Cardiac fibroblast (primary cell): ENCODE data around the gene WNK1.
"Not testable (repeated sequence)": the region's sequence is repeated elsewhere in the genome, so short reads cannot be mapped to it uniquely, and the experiment has no call there.

Experiments
- DNase-seq, 2 donors: peaks; one replicate each; pipeline versions ENCODE4 v3.0.0 to v3.0.0-alpha.2; 2010; ENCODE audit warnings: low read depth in 2 of 2
- H3K4me3 ChIP-seq, 2 donors: replicated peaks in 1 of 2; 1 replicate in 1 of 2; 2 replicates in 1 of 2; pipeline ENCODE4 v1.5.1; 2011; ENCODE audit warnings: low read depth in 2 of 2, low read length in 2 of 2, mild to moderate bottlenecking in 2 of 2, moderate library complexity in 1 of 2
- CTCF ChIP-seq: IDR thresholded peaks from one replicate; pipeline ENCODE4 v1.5.1; 2011; ENCODE audit warnings: low read depth, mild to moderate bottlenecking, low read length, inconsistent platforms

The WNK1 gene

DNA sequence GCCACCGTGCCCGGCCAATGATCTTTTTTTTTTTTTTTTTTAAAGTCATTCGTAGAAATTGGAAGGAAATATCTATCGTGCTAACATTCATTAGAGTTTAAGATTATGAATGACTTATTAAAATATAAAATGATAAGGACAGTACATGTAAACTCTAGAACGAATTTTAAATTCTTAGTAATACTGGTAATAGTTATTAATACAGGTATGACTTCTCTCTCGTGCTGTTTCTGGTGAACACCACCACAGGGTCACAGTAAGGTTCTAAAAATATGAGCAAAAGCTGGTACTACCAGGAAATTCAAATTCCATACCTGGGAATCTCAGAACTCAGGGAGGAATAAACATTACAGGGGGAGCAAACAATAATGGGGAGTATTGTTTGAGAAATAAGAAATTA, 26.2 kb downstream of the WNK1 start:
- no peak overlapping the region for H3K4me3 ChIP-seq

DNA sequence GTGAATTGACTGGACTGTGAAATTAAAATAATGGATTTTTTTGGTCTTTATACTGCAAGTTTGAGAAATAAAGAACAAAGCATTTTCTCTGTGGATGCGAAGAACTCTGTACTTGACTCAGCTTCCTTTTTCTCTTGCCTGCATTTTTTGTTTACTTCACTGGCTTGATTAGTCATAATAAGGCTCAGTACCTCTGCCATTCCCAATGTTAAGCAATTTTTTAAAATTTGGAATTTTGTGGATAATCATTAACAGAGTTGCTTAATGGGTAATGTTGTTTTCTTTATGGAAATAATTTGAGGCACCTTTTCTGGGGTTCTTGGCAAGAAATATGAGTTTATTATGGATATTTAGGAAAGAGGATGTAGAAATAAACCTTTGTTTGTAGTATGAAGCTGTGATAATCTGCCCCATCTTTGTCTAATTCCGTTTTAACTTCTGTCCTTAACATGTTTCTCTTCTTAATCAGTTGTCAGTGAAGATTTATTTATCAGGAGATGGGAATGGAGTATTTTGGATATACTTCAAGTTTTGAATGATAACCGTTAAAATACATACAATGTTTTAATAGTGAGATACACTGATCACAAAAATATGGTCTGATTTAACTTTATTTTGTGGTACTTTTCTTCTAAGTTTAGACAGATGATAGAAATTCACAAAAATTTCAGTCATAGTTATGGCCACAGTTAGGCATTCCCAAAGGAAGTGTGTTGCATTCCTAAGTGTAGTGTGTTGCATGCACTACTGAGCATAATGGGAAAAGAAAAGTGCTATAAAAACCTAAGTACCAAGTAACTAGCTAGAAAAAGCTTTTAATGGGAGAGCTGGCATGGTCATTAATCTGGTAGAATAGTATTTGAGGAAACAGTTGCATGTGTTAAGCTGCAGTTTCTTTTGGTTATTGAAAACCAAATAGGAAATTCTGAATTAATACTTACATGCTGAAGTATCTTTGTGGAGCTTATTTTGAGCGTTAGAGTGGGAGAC, 27.7 kb downstream of the WNK1 start:
- no peak for TF ChIP-seq CTCF
- DNase-seq = peak; percentile 49 to 68
- peak overlapping the region in 1 of 2 donors; percentile 15 for H3K4me3 ChIP-seq

More for the DNA sequence above, 26.2 kb downstream of the WNK1 start:
- TF ChIP-seq CTCF = no peak
- no peak for DNase-seq

GRCh38 chr12:780750-781379, 28.5 kb downstream of the WNK1 start:
- no peak for TF ChIP-seq CTCF
- no peak overlapping the region for H3K4me3 ChIP-seq
- no peak for DNase-seq

DNA sequence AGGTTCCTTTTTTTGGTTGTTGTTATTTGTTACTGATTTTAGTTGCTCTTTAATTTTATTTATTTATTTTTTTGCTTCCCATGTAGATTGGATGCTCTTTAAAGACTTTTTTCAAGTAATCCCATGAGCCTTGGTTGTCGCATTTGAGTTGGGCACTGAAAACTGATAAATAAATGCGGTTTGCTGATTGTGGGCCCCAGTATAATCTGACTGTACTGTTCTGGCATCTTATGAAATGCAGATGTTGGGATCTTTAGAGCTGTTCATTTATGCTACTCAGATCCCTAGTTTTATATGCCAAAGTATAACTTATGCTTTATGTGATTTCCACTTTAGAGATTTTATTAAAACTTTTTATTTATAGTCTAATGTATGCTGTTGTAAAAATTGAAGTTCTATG, 33.3 kb downstream of the WNK1 start:
- no peak for DNase-seq

DNA sequence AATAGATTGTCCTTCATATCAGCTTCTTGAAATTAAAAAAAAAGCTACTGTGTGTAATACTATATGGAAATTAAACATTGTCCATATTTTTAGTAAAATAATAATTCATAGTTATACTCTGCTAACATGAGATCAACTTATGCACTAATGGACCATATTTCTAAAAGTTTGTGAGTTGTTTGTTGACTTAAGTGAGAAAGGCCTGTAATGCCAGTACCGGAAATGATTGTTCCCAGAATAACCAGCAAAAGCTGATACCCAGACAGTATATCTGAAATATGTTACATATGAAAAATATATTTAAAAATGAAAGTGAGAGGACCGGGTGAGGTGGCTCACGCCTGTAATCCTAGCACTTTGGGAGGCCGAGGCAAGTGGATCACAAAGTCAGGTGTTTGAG, 35.9 kb downstream of the WNK1 start:
- no peak for DNase-seq
- no peak overlapping the region for H3K4me3 ChIP-seq
- no peak for TF ChIP-seq CTCF

More for the DNA sequence above, 33.3 kb downstream of the WNK1 start:
- TF ChIP-seq CTCF = no peak
- H3K4me3 ChIP-seq = no peak overlapping the region

- not testable (repeated sequence) for DNase-seq, H3K4me3 ChIP-seq
Measured at GRCh38 chr12:788762-789161, 36.4 kb downstream of the WNK1 start.

GRCh38 chr12:789852-790563, 37.6 kb downstream of the WNK1 start:
- no peak overlapping the region for H3K4me3 ChIP-seq
- DNase-seq = no peak
- TF ChIP-seq CTCF = no peak
